ENCODE measurements around the gene PGS1.

PGS1 gene

GRCh38 chr17:78416791-78417530 is 38.5 kb downstream of the PGS1 start:
- DNase-seq (ENCODE audit: insufficient read length) (no peak), FAIRE-seq (no peak)
- TF ChIP-seq TAF1 (IDR thresholded peaks at IDR 0.05; ENCODE audit: borderline replicate concordance, low read depth, low read length) (no peak), POLR2AphosphoS5 (IDR thresholded peaks at IDR 0.05; ENCODE audit: low read depth, low read length) (no peak), POLR2A (IDR thresholded peaks at IDR 0.05; ENCODE audit: low read depth, low read length) (no peak)

GRCh38 chr17:78417531-78417909 is 39.1 kb downstream of the PGS1 start:
- TF ChIP-seq POLR2AphosphoS5 (IDR thresholded peaks at IDR 0.05; ENCODE audit: low read depth, low read length), result no peak
- TF ChIP-seq TAF1 (IDR thresholded peaks at IDR 0.05; ENCODE audit: borderline replicate concordance, low read depth, low read length), result no peak
- no peak for TF ChIP-seq POLR2A (IDR thresholded peaks at IDR 0.05; ENCODE audit: low read depth, low read length)
- no peak for DNase-seq (ENCODE audit: insufficient read length)
- FAIRE-seq, result no peak

- TF ChIP-seq TAF1 (IDR thresholded peaks at IDR 0.05; ENCODE audit: borderline replicate concordance, low read depth, low read length), result no peak
- TF ChIP-seq POLR2AphosphoS5 (IDR thresholded peaks at IDR 0.05; ENCODE audit: low read depth, low read length), result no peak
- TF ChIP-seq POLR2A (IDR thresholded peaks at IDR 0.05; ENCODE audit: low read depth, low read length), result no peak
- DNase-seq (ENCODE audit: insufficient read length) (no peak), FAIRE-seq (no peak)
Measured at GRCh38 chr17:78418326-78419026, 40.0 kb downstream of the PGS1 start.

GRCh38 chr17:78419970-78420815 is 41.7 kb downstream of the PGS1 start:
- no peak for DNase-seq (ENCODE audit: insufficient read length)
- TF ChIP-seq POLR2A (IDR thresholded peaks at IDR 0.05; ENCODE audit: low read depth, low read length) (no peak), TAF1 (IDR thresholded peaks at IDR 0.05; ENCODE audit: borderline replicate concordance, low read depth, low read length) (no peak), POLR2AphosphoS5 (IDR thresholded peaks at IDR 0.05; ENCODE audit: low read depth, low read length) (no peak)
- FAIRE-seq, result no peak

- no peak for TF ChIP-seq POLR2AphosphoS5 (IDR thresholded peaks at IDR 0.05; ENCODE audit: low read depth, low read length)
- no peak for TF ChIP-seq POLR2A (IDR thresholded peaks at IDR 0.05; ENCODE audit: low read depth, low read length)
- TF ChIP-seq TAF1 (IDR thresholded peaks at IDR 0.05; ENCODE audit: borderline replicate concordance, low read depth, low read length), result no peak
- DNase-seq (ENCODE audit: insufficient read length), result no peak
- FAIRE-seq, result no peak
Measured at GRCh38 chr17:78421084-78421533, 42.7 kb downstream of the PGS1 start.

- no peak for TF ChIP-seq POLR2AphosphoS5 (IDR thresholded peaks at IDR 0.05; ENCODE audit: low read depth, low read length)
- no peak for TF ChIP-seq TAF1 (IDR thresholded peaks at IDR 0.05; ENCODE audit: borderline replicate concordance, low read depth, low read length)
- TF ChIP-seq POLR2A (IDR thresholded peaks at IDR 0.05; ENCODE audit: low read depth, low read length), result no peak
- DNase-seq (ENCODE audit: insufficient read length) (peak; percentile 88), FAIRE-seq (peak; percentile 65)
Measured at GRCh38 chr17:78421534-78422266, 43.3 kb downstream of the PGS1 start.

GRCh38 chr17:78422267-78422605 is 43.8 kb downstream of the PGS1 start:
- FAIRE-seq, result no peak
- DNase-seq (ENCODE audit: insufficient read length), result no peak
- TF ChIP-seq TAF1 (IDR thresholded peaks at IDR 0.05; ENCODE audit: borderline replicate concordance, low read depth, low read length), result no peak
- TF ChIP-seq POLR2A (IDR thresholded peaks at IDR 0.05; ENCODE audit: low read depth, low read length), result no peak
- no peak for TF ChIP-seq POLR2AphosphoS5 (IDR thresholded peaks at IDR 0.05; ENCODE audit: low read depth, low read length)

GRCh38 chr17:78422872-78423588 is 44.6 kb downstream of the PGS1 start:
- TF ChIP-seq POLR2AphosphoS5 (IDR thresholded peaks at IDR 0.05; ENCODE audit: low read depth, low read length) (no peak), POLR2A (IDR thresholded peaks at IDR 0.05; ENCODE audit: low read depth, low read length) (no peak), TAF1 (IDR thresholded peaks at IDR 0.05; ENCODE audit: borderline replicate concordance, low read depth, low read length) (no peak)
- FAIRE-seq (no peak), DNase-seq (ENCODE audit: insufficient read length) (no peak)

- TF ChIP-seq POLR2AphosphoS5 (IDR thresholded peaks at IDR 0.05; ENCODE audit: low read depth, low read length) (no peak), TAF1 (IDR thresholded peaks at IDR 0.05; ENCODE audit: borderline replicate concordance, low read depth, low read length) (no peak), POLR2A (IDR thresholded peaks at IDR 0.05; ENCODE audit: low read depth, low read length) (no peak)
- FAIRE-seq, result no peak
- DNase-seq (ENCODE audit: insufficient read length), result no peak
Measured at GRCh38 chr17:78423961-78424675, 45.7 kb downstream of the PGS1 start.

GRCh38 chr17:78425429-78425828 is 47.0 kb downstream of the PGS1 start:
- DNase-seq (ENCODE audit: insufficient read length) (no peak), FAIRE-seq (no peak)
- TF ChIP-seq POLR2AphosphoS5 (IDR thresholded peaks at IDR 0.05; ENCODE audit: low read depth, low read length), result no peak
- TF ChIP-seq TAF1 (IDR thresholded peaks at IDR 0.05; ENCODE audit: borderline replicate concordance, low read depth, low read length), result no peak
- TF ChIP-seq POLR2A (IDR thresholded peaks at IDR 0.05; ENCODE audit: low read depth, low read length), result no peak

All from GM12892 (cell line).